Progenitor cell of endocrine pancreas (in vitro differentiated cells): ENCODE data around the gene SPACDR. TPM values are rescaled to one million over a fixed set of nuclear protein-coding genes. Genes with fewer than 3 reads are reported as not detected.
"Not testable (repeated sequence)": the region's sequence is repeated elsewhere in the genome, so short reads cannot be mapped to it uniquely, and the experiment has no call there.

Experiments
- DNase-seq: peaks from one replicate; pipeline ENCODE4 v3.0.0; 2021; ENCODE audit warnings: low spot score; ENCODE audit not compliant: unreplicated experiment
- H3K27ac Mint-ChIP-seq: 2 replicates; pipeline ENCODE4 v1.8.0; 2021; ENCODE audit warnings: mild to moderate bottlenecking, moderate library complexity, mixed read lengths
- H3K27me3 Mint-ChIP-seq: 2 replicates; pipeline ENCODE4 v1.8.0; 2021; ENCODE audit warnings: mixed read lengths
- H3K36me3 Mint-ChIP-seq: 2 replicates; pipeline ENCODE4 v1.8.0; 2022; ENCODE audit warnings: mixed read lengths; ENCODE audit not compliant: insufficient read depth
- H3K4me1 Mint-ChIP-seq: 2 replicates; pipeline ENCODE4 v1.8.0; 2021; ENCODE audit warnings: low read depth, mixed read lengths
- H3K4me3 Mint-ChIP-seq: 2 replicates; pipeline ENCODE4 v1.8.0; 2021; ENCODE audit warnings: low read depth, mild to moderate bottlenecking, moderate library complexity, mixed read lengths
- H3K9me3 Mint-ChIP-seq: 2 replicates; pipeline ENCODE4 v1.8.0; 2021; ENCODE audit warnings: low read depth, mixed read lengths
- total RNA-seq: library from RNA; stranded (reverse); gene quantifications from 2 replicates; pipeline ENCODE4 v1.2.1, GENCODE V29; 2021
- TF ChIP-seq, protein P1 (sequence below): fragments of 200-600 bp; sonication (generic); IDR thresholded peaks from one replicate; pipeline ENCODE4 v1.5.0; 2021; ENCODE audit warnings: antibody characterized with exemption, mild to moderate bottlenecking; ENCODE audit not compliant: unreplicated experiment

The SPACDR gene
- total RNA-seq, 1 donor from 2014 or later: 0.67 TPM

DNA sequence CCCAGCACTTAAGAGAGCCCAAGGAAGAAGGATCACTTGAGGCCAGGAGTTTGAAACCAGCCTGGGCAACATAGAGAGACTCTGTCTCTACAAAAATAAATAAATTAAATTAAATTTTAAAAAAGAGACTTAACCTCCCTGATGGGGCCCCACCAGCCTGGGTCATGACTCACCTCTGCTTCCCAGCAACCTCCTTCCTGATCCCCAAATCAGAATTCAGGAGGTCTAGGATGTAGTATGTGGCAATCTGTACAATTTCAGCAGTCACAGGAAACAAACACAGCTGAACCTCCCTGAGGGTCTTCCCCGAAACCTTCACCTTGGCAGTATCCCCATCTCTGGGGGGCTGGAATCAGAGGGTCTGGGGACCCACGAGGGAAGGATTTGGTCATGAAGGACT, 18.0 kb downstream of the SPACDR start:
- TF ChIP-seq, protein P1, sequence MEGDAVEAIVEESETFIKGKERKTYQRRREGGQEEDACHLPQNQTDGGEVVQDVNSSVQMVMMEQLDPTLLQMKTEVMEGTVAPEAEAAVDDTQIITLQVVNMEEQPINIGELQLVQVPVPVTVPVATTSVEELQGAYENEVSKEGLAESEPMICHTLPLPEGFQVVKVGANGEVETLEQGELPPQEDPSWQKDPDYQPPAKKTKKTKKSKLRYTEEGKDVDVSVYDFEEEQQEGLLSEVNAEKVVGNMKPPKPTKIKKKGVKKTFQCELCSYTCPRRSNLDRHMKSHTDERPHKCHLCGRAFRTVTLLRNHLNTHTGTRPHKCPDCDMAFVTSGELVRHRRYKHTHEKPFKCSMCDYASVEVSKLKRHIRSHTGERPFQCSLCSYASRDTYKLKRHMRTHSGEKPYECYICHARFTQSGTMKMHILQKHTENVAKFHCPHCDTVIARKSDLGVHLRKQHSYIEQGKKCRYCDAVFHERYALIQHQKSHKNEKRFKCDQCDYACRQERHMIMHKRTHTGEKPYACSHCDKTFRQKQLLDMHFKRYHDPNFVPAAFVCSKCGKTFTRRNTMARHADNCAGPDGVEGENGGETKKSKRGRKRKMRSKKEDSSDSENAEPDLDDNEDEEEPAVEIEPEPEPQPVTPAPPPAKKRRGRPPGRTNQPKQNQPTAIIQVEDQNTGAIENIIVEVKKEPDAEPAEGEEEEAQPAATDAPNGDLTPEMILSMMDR: no peak
- no peaks in the 10 kb centered on the region for H3K9me3 Mint-ChIP-seq
- no peak overlapping the region for H3K27ac Mint-ChIP-seq

DNA sequence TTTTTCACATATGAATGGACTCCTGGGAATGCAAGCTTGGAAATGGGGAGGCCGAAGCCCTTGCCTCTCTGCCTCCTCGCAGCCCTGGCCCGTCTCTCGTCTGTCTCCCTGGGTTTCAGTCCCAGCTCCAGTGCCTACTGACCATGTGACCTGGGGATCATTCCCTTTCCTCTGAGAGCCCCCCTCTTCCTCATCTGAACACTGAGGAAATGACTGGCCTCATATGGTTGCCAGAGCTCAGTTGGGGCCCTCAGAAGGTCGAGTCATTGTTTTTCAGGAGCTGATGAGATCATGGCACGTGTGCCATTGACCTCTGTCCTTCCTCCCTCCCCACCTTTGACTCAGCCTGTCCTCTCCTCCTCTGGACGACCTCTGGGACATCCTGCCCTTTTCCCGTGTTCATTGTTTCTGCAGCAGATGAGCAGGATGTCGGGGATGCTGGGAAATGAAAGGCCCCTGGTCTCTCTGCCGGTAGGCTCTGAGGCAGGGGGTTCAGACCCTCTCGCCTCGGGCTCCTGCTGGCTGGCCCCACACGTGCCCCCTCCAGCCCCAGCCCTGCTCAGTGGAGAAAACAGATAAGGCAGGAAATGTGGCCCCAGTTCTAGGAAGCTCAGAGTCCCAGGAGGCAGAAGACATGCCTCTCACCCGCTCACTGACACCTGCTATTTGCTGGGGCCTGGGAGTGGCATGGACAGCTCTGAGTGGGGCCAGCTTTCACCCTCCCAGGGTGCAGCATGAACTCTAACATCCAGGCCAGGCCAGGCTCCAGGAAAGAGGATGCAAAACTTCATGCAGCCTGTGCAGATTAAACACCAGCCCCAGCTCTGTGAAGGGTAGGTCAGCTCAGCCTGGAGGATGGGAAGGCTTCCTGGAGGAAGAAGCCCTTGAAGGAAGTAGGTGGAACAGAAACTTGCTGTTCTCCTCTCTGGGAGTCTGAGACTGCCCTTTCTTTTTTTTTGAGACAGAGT, 19.5 kb downstream of the SPACDR start:
- Mint-ChIP-seq H3K4me3 (no peak overlapping the region), H3K27me3 (no peaks in the 10 kb centered on the region), H3K4me1 (no peaks in the 10 kb centered on the region), H3K9me3 (no peaks in the 10 kb centered on the region), H3K27ac (peak overlapping the region; percentile 13), H3K36me3 (no peaks in the 10 kb centered on the region)
- TF ChIP-seq, protein P1: no peak
- no peak for DNase-seq

More for the DNA sequence above, 18.0 kb downstream of the SPACDR start:
- no peaks in the 10 kb centered on the region for H3K4me1 Mint-ChIP-seq
- H3K27me3 Mint-ChIP-seq: no peaks in the 10 kb centered on the region
- H3K36me3 Mint-ChIP-seq: no peaks in the 10 kb centered on the region
- H3K4me3 Mint-ChIP-seq: no peak overlapping the region
- no peak for DNase-seq

DNA sequence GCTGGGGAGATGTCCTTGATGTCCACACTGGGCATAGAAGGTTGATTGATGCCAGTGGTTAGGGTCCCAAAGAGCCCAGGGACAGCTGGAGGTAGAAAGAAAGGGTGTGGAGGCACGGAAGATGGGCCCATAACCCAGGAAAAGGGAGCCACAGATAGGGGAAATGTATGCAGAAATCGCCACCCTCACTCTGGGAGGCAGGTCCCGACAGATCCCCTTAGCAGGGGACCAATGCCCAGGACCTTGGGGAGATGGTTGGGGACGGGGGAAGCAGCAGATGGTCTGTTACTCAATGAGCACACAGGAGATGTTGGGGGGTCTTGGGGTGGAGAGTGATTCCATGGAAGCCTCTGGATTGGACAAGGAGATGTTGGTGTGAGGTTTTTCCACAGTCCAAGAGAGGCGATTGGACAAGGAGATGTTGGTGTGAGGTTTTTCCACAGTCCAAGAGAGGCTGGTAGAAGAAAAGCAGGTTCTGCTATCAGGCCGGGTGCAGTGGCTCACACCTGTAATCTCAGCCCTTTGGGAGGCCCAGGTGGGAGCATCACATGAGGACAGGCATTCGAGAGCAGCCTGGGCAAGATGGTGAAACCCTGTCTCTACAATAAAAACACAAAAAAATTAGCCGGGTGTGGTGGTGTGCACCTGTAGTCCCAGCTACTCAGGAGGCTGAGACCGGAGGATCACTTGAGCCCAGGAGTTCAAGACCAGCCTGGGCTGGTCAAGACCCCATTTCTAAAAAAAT, 20.8 kb downstream of the SPACDR start:
- H3K4me3 Mint-ChIP-seq: no peak overlapping the region
- TF ChIP-seq, protein P1: no peak
- peak overlapping the region; percentile 80 for H3K27ac Mint-ChIP-seq
- H3K4me1 Mint-ChIP-seq: peaks cover under 1% of the 10 kb centered on the region
- no peak for DNase-seq
- H3K27me3 Mint-ChIP-seq: no peaks in the 10 kb centered on the region
- H3K9me3 Mint-ChIP-seq: no peaks in the 10 kb centered on the region
- no peaks in the 10 kb centered on the region for H3K36me3 Mint-ChIP-seq

DNA sequence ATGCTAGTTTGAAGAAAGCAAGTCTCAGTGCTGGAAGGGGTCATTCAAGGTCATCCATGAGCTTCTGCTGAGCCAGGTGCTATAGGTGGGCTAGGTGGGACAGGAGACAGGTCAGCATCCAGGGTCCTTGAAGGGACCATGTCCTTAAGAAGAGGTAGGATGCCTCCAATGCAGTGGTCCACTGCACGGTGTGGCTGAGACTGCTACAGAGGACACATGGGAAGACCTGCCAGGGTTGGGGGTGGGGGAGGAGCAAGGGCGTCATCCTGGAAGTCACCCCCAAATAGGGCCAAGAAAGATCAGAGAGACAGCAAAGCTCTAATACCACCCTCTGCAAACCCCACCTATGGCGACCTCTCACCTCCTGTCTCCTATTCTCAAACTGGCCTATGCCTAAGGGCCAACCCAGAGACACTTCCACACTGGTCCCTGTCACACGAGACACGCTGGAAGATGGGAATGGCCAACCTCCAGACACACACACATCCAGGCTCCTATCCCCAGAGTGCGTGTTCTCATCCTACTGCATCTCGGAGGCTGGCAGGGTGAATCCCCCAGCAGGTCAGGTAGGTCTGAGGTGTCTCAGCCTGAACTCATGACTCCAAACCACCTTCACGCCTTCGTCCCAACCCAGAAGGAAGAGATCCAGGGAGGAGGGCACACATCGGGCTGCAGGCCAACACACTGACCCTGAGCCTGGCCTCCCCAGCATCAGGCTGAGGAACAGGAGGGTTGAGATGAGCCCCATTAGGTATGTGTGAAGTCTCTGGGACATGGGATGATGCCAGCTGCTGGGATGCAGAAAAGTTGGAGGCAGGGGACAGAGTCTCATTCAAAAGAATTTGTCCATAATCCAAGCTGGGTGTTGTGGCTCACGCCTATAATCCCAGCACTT, 22.2 kb downstream of the SPACDR start:
- H3K4me1 Mint-ChIP-seq: peaks cover 2% of the 10 kb centered on the region

DNA sequence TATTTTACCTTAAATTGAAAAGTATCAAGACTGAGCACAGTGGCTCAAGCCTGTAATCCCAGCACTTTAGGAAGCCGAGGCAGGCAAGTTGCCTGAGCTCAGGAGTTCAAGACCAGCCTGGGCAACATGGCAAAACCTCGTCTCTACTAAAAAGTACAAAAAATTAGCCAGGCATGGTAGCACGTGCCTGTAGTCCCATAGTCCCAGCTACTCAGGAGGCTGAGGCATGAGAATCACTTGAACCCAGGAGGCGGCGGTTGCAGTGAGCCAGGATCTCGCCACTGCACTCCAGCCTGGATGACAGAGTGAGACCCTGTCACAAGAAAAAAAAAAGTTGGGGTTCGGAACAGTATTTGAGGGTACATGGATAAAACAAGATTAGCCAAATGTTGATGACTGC, 24.8 kb downstream of the SPACDR start:
- peaks cover 16% of the 10 kb centered on the region for H3K4me1 Mint-ChIP-seq

More for the DNA sequence above, 22.2 kb downstream of the SPACDR start:
- TF ChIP-seq, protein P1: no peak
- Mint-ChIP-seq H3K9me3 (no peaks in the 10 kb centered on the region), H3K27ac (no peak overlapping the region), H3K36me3 (no peaks in the 10 kb centered on the region), H3K27me3 (no peaks in the 10 kb centered on the region), H3K4me3 (no peak overlapping the region)
- no peak for DNase-seq

DNA sequence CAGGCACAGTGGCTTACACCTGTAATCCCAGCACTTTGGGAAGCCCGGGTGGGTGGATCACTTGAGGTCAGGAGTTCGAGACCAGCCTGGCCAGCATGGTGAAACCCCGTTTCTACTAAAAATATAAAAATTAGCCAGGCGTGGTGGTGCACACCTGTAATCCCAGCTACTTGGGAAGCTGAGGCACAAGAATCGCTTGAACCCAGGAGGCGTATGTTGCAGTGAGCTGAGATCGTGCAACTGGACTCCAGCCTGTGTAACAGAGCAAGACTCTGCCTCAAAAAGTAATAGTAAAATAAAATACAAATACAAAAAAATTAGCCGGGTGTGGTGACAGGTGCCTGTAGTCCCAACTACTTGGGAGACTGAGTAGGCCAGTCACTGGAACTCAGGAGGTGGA, 25.3 kb downstream of the SPACDR start:
- H3K27me3 Mint-ChIP-seq, H3K36me3 Mint-ChIP-seq, H3K4me3 Mint-ChIP-seq, DNase-seq, H3K27ac Mint-ChIP-seq, H3K9me3 Mint-ChIP-seq: not testable (repeated sequence)
- H3K4me1 Mint-ChIP-seq: peaks cover 16% of the 10 kb centered on the region

More for the DNA sequence above, 24.8 kb downstream of the SPACDR start:
- not testable (repeated sequence) for H3K4me3 Mint-ChIP-seq, H3K27ac Mint-ChIP-seq, DNase-seq, H3K9me3 Mint-ChIP-seq, H3K27me3 Mint-ChIP-seq, H3K36me3 Mint-ChIP-seq
